GM19193 (cell line): Measurements from ENCODE around the gene GIT2.

Experiments used
- POLR2A ChIP-seq: IDR thresholded peaks from 4 replicates; pipeline ENCODE4 v1.6.1; 2011; ENCODE audit not compliant: insufficient read depth, insufficient read length; ENCODE audit errors: extremely low read depth

The GIT2 gene

GRCh38 chr12:110010853-110011723 lies 14.9 kb upstream of the GIT2 start:
- peak; percentile 56 for TF ChIP-seq POLR2A

DNA sequence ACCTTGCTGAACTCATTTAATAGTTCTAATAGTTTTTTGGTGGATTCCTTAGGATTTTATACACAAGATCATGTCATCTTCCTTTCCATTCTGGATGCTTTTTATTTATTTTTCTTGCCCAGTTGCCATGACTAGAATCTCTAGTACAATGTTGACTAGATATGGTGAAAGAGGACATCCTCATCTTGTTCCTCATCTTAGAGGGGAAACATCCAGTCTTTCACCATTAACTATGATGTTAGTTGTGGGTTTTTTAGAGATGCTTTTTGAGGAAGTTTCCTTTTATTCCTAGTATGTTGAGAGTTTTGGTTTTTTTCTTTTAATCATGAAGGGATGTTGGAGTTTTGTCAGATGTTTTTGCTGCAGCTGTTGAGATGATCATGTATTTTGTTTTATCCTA lies 11.7 kb upstream of the GIT2 start:
- no peak for TF ChIP-seq POLR2A

DNA sequence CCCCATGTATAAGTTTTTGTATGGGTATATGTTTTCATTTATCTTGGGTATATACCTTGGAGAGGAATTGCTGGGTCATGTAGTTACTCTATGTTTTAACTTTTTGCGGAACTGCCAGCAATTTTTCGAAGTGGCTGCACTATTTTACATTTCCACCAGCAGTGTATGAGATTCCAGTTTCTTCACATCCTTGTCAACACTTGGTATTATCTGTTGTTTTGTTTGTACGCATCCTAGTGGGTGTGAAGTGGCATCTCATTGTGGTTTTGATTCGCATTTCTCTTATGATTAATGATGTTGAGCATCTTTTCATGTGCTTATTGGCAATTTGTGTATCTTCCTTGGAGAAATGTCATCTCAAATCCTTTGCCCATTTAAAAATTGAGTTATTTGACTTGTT lies 9.9 kb upstream of the GIT2 start:
- no peak for TF ChIP-seq POLR2A

- TF ChIP-seq POLR2A, result no peak
These were observed 9.3 kb upstream of the GIT2 start for GRCh38 chr12:110005319-110005973.

GRCh38 chr12:110004598-110004997 lies 8.4 kb upstream of the GIT2 start:
- TF ChIP-seq POLR2A, result no peak

DNA sequence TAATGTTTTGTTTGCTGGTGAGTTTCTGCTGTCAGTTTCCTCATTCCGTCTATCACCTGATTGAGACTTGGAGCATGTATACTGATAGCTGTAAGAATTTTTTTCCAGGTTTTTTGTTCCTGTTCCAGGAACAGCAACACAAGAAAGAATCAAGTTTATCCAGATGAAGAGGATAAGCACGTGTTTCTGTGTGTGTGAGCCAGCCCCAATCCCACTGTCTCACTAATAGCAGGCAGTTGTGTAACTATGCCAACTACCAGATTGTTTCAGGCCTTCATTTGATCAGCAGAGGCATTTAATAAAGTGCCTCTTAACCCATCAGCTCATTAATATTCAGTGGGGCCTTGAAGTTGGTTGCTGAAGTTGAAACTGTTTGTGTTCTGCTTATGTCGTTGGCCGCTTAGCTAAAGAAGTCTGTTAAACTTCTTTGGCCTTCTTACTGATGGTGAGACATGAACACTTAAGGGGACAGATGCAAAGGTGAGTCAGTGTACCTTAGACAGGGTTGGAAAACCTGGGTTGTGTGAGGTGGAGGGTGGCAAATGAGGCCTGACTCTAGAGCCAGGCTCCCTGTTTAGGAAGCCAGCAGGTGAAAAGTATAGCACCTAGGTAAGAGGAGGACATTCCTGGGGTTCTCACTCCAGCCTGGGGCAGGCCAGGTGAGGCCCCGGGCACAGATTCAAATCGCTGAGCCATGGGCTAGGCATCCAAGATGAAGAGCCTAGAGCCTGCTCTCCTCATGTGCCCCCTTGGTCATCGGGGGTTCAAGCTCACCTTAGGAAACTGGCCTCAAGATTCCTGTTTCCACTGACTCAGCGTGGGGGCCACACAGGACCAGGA lies 6.7 kb upstream of the GIT2 start:
- TF ChIP-seq POLR2A, result no peak

- TF ChIP-seq POLR2A, result no peak
These were observed 5.4 kb upstream of the GIT2 start for GRCh38 chr12:110001596-110001995.

DNA sequence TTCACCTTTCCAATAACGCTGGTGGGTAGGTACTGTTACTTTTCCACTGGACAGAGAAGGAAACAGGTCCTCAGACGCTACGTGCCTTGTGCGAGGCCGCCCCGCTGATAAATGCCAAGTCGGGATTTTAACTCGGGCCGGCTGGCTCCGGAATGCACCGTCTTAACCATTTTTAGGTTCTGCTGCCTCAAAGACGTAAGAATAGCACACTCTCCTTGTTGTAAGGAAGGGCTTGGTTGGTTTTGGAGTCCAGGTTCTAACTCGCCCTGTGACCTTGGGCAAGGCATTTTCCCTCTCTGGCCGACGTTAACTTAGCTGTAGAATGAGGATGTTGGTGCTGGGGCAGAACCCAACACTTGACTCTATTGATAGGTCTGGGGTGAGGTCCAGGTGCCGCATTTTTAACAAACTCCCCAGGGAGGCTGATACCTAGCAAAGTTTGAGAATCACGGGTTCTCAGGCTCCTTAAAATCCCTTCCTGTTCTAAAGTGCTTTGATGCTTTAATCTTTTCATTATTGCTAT lies 3.9 kb upstream of the GIT2 start:
- no peak for TF ChIP-seq POLR2A

GRCh38 chr12:109999649-109999971 lies 3.4 kb upstream of the GIT2 start:
- TF ChIP-seq POLR2A, result no peak

GRCh38 chr12:109998904-109999648 lies 2.9 kb upstream of the GIT2 start, which contains the start of gene ANKRD13A:
Gene ANKRD13A, plus strand, starts transcription at chr12:109999430. Its CDS starts 259 bp downstream, at chr12:109999689.
- TF ChIP-seq POLR2A, result peak; percentile 98

DNA sequence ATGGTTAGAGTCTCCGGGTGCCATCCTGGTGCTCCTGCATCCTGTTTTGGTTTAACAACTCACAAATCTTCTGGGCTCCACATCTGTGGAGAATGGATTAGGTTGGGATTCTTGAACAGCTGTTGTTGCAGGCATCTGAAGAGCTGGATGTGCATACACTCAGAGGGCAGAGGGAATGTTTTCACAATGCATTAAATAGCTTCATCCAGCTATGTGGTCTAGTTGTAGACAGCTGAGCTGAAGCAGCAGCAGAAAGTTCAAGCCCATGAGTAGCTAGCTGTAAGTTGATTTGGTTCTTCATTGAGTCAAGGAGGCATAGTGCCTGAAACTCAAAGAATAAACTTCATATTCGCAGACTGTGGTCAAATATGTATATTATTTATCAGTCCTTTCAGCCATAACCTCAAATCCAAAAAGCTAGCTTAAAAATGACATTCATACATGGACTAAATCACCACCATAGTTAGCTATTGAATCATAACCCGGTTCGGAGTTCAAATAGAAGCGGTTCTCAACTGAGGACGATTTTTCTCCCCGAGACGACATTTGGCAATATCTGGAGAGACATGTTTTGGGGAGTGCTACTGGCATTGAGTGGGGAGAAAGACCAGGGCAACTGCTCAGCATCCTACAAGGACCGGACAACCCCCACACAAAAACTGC lies 2.2 kb upstream of the GIT2 start:
- TF ChIP-seq POLR2A, result no peak

DNA sequence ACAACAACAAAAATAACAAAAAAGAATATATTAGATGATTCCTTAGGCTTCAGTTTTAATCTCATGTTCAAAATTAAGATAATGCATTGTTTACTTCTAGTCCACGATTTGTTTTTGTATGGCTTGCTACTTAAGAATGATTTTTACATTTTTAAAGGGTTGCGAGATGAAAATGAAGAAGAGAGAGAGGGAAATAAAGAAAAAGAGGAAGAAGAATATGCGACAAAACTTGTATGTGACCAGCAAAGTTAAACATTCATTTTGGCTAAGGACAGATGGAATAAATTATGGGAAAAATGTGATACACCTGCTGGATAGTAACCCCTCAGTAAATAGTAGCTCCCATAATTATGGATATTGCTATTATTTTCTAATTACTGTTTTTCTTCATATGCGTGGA lies 1.2 kb upstream of the GIT2 start:
- TF ChIP-seq POLR2A, result no peak

DNA sequence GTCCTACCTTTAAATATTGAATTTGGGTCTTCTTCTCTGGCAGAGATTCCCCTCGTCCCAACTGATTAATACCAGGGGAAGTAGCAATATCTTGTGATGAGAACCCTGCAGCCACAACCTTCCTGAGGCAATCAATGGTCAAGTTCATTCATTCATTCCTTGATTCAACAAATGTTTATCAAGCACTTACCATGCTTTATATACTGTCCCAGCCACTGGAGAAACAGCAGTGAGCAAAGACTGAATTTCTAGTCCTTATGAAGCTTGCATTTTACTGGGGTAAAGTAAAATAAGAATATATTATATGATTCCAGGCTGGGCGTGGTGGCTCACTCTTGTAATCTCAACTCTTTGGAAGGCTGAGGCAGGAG lies 300 bp upstream of the GIT2 start:
- no peak for TF ChIP-seq POLR2A

GRCh38 chr12:109995361-109995685 lies 845 bp downstream of the GIT2 start:
- TF ChIP-seq POLR2A, result no peak

GRCh38 chr12:109994401-109995175 lies 1.6 kb downstream of the GIT2 start:
- TF ChIP-seq POLR2A, result no peak
